Upper lobe of left lung (tissue), 4 donors: ENCODE results near the gene KCNC2.

Experiments used
- CTCF ChIP-seq, 6 experiments: fragments of 450-650 bp in 4 of 6; fragments of 200-600 bp in 2 of 6; sonication (generic) in 2 of 6; IDR thresholded peaks; one replicate each; pipeline ENCODE4 v1.5.1; 2016 to 2019; ENCODE audit warnings: antibody characterized with exemption in 6 of 6
- POLR2A ChIP-seq, 4 donors: fragments of 450-650 bp; IDR thresholded peaks; one replicate each; pipeline ENCODE4 v1.5.1; 2016 to 2017; ENCODE audit warnings: antibody characterized with exemption in 4 of 4, mild to moderate bottlenecking in 2 of 4

GRCh38 chr12:75086091-75087038, 123.3 kb downstream of the KCNC2 start:
- no peak for TF ChIP-seq CTCF (IDR thresholded peaks at IDR 0.05)
- TF ChIP-seq POLR2A (IDR thresholded peaks at IDR 0.05) = no peak
